Measurements from ENCODE around the gene ARG2. TPM values are rescaled to one million over a fixed set of nuclear protein-coding genes. Genes with fewer than 3 reads are reported as not detected.
A peak's percentile ranks its signal among the peaks of the same experiment; 100 is the strongest.

Gene ARG2
- total RNA-seq, 1 donor from 2014 or later = 1.2 TPM

DNA sequence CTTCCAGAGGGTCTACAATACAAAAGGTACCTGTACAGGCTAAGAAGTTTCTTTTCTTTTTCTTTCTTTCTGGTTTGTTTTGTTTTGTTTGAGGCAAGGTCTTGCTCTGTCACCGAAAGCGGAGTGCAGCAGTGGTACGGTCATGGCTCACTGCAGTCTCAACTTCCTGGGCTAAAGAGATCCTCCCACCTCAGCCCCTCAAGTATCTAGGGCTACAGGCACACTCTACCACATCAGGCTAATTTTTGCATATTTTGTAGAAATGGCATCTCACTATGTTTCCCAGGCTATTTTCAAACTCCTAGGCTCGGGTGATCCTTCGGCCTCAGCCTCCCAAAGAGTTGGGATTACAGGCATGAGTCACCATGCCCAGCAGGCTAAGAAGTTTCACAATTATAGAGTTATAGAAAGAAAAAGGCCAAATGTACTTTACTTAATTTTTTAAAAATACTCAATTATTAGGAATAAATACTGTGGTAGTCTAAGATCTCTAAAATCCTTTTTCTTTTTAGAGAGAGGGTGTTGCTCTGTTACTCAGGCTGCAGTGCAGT is 16.6 kb upstream of the ARG2 start:
- intact Hi-C loops (cut with micrococcal nuclease) = no loop called here
- Histone ChIP-seq H3K4me1 (peaks cover 20% of the 10 kb centered on the region), H3K9me3 (replicated peaks) (no peaks in the 10 kb centered on the region), H3K36me3 (no peaks in the 10 kb centered on the region), H3K27me3 (ENCODE audit: low read depth) (peaks cover 4% of the 10 kb centered on the region), H3K27ac (replicated peaks) (no peak overlapping the region), H3K4me3 (no peak overlapping the region)
- DNase-seq = no peak
- TF ChIP-seq CTCF (IDR thresholded peaks at IDR 0.05; ENCODE audit: borderline replicate concordance) = no peak

- intact Hi-C loops (cut with micrococcal nuclease) = no loop called here
- no peak for TF ChIP-seq CTCF (IDR thresholded peaks at IDR 0.05; ENCODE audit: borderline replicate concordance)
- Histone ChIP-seq H3K4me3 (no peak overlapping the region), H3K27ac (replicated peaks) (no peak overlapping the region), H3K9me3 (replicated peaks) (no peaks in the 10 kb centered on the region), H3K4me1 (no peaks in the 10 kb centered on the region), H3K36me3 (no peaks in the 10 kb centered on the region), H3K27me3 (ENCODE audit: low read depth) (peaks cover 9% of the 10 kb centered on the region)
- DNase-seq = no peak
These were observed 12.1 kb upstream of the ARG2 start for GRCh38 chr14:67607646-67608045.

DNA sequence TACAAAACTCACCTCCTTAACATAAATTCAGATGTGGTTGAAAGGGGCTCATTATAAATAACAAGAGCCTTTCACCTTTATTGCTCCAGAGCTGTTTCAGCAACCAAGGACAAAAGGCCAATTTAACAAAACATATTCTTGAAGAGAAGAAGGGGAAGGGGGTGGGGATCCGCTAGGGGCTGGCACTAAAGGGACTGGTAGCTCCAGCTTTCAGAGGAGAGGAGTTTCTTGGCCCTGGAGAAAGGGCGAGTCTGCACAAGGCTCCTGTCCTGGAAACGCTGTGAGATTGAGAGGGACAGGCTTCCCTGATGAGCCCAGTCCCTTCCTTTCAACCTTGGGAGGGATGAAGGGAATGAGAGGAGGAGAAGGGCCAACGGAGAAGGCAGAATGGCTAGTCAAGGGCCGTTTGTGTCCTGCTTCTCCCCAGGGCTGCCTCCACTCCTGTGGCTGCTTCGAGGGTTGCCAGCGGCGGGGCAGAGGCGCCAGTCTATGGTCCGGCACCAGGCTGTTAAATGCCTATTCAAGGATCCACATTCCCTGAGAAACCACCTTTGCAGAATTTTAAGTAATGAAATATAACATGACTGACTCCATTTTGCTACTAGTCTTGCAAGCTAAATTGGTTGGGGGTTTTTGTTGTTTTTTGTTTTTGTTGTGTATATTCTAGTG is 9.9 kb upstream of the ARG2 start:
- no peak for DNase-seq
- TF ChIP-seq CTCF (IDR thresholded peaks at IDR 0.05; ENCODE audit: borderline replicate concordance) = no peak
- Histone ChIP-seq H3K9me3 (replicated peaks) (no peaks in the 10 kb centered on the region), H3K36me3 (no peaks in the 10 kb centered on the region), H3K27me3 (ENCODE audit: low read depth) (peaks cover 13% of the 10 kb centered on the region), H3K4me1 (no peaks in the 10 kb centered on the region), H3K4me3 (no peak overlapping the region), H3K27ac (replicated peaks) (no peak overlapping the region)
- intact Hi-C loops (cut with micrococcal nuclease) = no loop called here

- TF ChIP-seq CTCF (IDR thresholded peaks at IDR 0.05; ENCODE audit: borderline replicate concordance) = no peak
- intact Hi-C loops (cut with micrococcal nuclease) = no loop called here
- no peak for DNase-seq
- Histone ChIP-seq H3K4me3 (no peak overlapping the region), H3K36me3 (no peaks in the 10 kb centered on the region), H3K27ac (replicated peaks) (no peak overlapping the region), H3K4me1 (no peaks in the 10 kb centered on the region), H3K9me3 (replicated peaks) (no peaks in the 10 kb centered on the region), H3K27me3 (ENCODE audit: low read depth) (peaks cover 10% of the 10 kb centered on the region)
These were observed 9.2 kb upstream of the ARG2 start for GRCh38 chr14:67610491-67610890.

GRCh38 chr14:67618617-67619063 is 1.1 kb upstream of the ARG2 start:
- no peak for DNase-seq
- peak overlapping the region; percentile 69 for H3K4me3 ChIP-seq
- no peaks in the 10 kb centered on the region for H3K27me3 ChIP-seq (ENCODE audit: low read depth)
- intact Hi-C loops (cut with micrococcal nuclease) = no loop called here
- TF ChIP-seq CTCF (IDR thresholded peaks at IDR 0.05; ENCODE audit: borderline replicate concordance) = peak; percentile 76
- peaks cover 26% of the 10 kb centered on the region for H3K4me1 ChIP-seq
- no peaks in the 10 kb centered on the region for H3K36me3 ChIP-seq
- H3K27ac ChIP-seq (replicated peaks) = peak overlapping the region; percentile 54
- no peaks in the 10 kb centered on the region for H3K9me3 ChIP-seq (replicated peaks)

Measured in left ventricle myocardium inferior (tissue), 1 donor.